A673 (cell line): ENCODE data around the gene CTNNA3. TPM values are rescaled to one million over a fixed set of nuclear protein-coding genes. Genes with fewer than 3 reads are reported as not detected.

Experiments
- BruUV-seq: library from RNA; stranded (reverse); fragments of 400-500 nt; replicated peaks from 2 replicates; lab custom pipeline; 2021; lab: Mats Ljungman, UMichigan
- CTCF ChIA-PET: fragments of 300-600 bp; sonication (Branson Sonifier 250); formaldehyde crosslinking; loops from one replicate; lab custom pipeline; 2022; ENCODE audit warnings: antibody characterized with exemption; lab: Charles Lee
- POLR2A ChIA-PET: fragments of 300-600 bp; sonication (Branson Sonifier 250); formaldehyde crosslinking; loops from one replicate; lab custom pipeline; 2022; ENCODE audit warnings: antibody characterized with exemption; ENCODE audit not compliant: low non-redundant PET; lab: Charles Lee
- DNase-seq: peaks from one replicate; pipeline ENCODE4 v3.0.0-alpha.2; 2015; ENCODE audit warnings: low spot score
- H3K27ac ChIP-seq: fragments of 200-600 bp; sonication (generic); 2 replicates; pipeline ENCODE4 v1.5.1; 2016; ENCODE audit warnings: mixed run types, low read depth, mild to moderate bottlenecking, mixed read lengths, antibody characterized with exemption, low read length; ENCODE audit not compliant: poor library complexity, severe bottlenecking
- H3K27me3 ChIP-seq: fragments of 200-600 bp; sonication (generic); replicated peaks from 2 replicates; pipeline ENCODE4 v1.6.1; 2017; ENCODE audit warnings: mixed run types, low read depth, mild to moderate bottlenecking, mixed read lengths, antibody characterized with exemption, low read length; ENCODE audit not compliant: insufficient read depth, poor library complexity
- H3K36me3 ChIP-seq: fragments of 200-600 bp; sonication (generic); 2 replicates; pipeline ENCODE4 v1.6.1; 2016; ENCODE audit warnings: mixed run types, mild to moderate bottlenecking, mixed read lengths, antibody characterized with exemption, low read length; ENCODE audit not compliant: insufficient read depth, poor library complexity, severe bottlenecking
- H3K4me1 ChIP-seq: fragments of 200-600 bp; sonication (generic); 2 replicates; pipeline ENCODE4 v1.6.1; 2017; ENCODE audit warnings: mixed run types, mild to moderate bottlenecking, mixed read lengths, antibody characterized with exemption, low read length; ENCODE audit not compliant: insufficient read depth, poor library complexity, severe bottlenecking
- H3K4me3 ChIP-seq: fragments of 200-600 bp; sonication (generic); 2 replicates; pipeline ENCODE4 v1.5.1; 2016; ENCODE audit warnings: low read depth, mixed run types, mild to moderate bottlenecking, mixed read lengths, low read length; ENCODE audit not compliant: poor library complexity, severe bottlenecking
- H3K9me3 ChIP-seq: fragments of 200-600 bp; sonication (generic); 2 replicates; pipeline ENCODE4 v1.6.1; 2016; ENCODE audit warnings: mixed run types, low read depth, mild to moderate bottlenecking, mixed read lengths, antibody characterized with exemption, low read length; ENCODE audit not compliant: poor library complexity, severe bottlenecking
- CTCF ChIP-seq: fragments of 300-800, 200-600 bp; sonication (generic); conservative IDR thresholded peaks from 2 replicates; pipeline ENCODE4 v1.5.1; 2017; ENCODE audit warnings: low read depth, mild to moderate bottlenecking, antibody characterized with exemption, low read length, moderate library complexity, mixed read lengths
- EZH2 ChIP-seq: fragments of 200-600 bp; sonication (generic); IDR thresholded peaks from 2 replicates; pipeline ENCODE4 v1.6.1; 2017; ENCODE audit warnings: borderline replicate concordance, low read depth, mild to moderate bottlenecking, mixed read lengths, antibody characterized with exemption, low read length; ENCODE audit not compliant: poor library complexity, severe bottlenecking
- intact Hi-C: fragments of 100-400 bp; cut with micrococcal nuclease; formaldehyde crosslinking; loops from one replicate; pipeline ENCODE4 v1.10.0; 2022; ENCODE audit not compliant: unreplicated experiment
- total RNA-seq: library from RNA; stranded (reverse); gene quantifications from 2 replicates; pipeline ENCODE4 v1.2.3, GENCODE V29; 2021

The CTNNA3 gene
- total RNA-seq, 1 experiment from 2014 or later: not detected

- CTCF ChIA-PET: no interaction called here
- intact Hi-C loops: no loop called here
- H3K4me1 ChIP-seq: no peaks in the 10 kb centered on the region
- peaks cover 3% of the 10 kb centered on the region for H3K9me3 ChIP-seq
- no peak overlapping the region for H3K27ac ChIP-seq
- POLR2A ChIA-PET: no interaction called here
- DNase-seq: no peak
- TF ChIP-seq CTCF (no peak), EZH2 (no peak)
- no TSS peak for BruUV-seq
- no peaks in the 10 kb centered on the region for H3K36me3 ChIP-seq
- H3K4me3 ChIP-seq: no peak overlapping the region
- H3K27me3 ChIP-seq: no peaks in the 10 kb centered on the region
Observed at GRCh38 chr10:66234872-66235271, 1461.1 kb downstream of the CTNNA3 start.

GRCh38 chr10:66228887-66229286 lies 1467.1 kb downstream of the CTNNA3 start:
- H3K36me3 ChIP-seq: no peaks in the 10 kb centered on the region
- no peak for TF ChIP-seq CTCF
- TF ChIP-seq EZH2: no peak
- CTCF ChIA-PET: no interaction called here
- no peak overlapping the region for H3K4me3 ChIP-seq
- BruUV-seq: no TSS peak
- POLR2A ChIA-PET: no interaction called here
- intact Hi-C loops: no loop called here
- H3K27ac ChIP-seq: no peak overlapping the region
- no peaks in the 10 kb centered on the region for H3K4me1 ChIP-seq
- H3K9me3 ChIP-seq: peaks cover 10% of the 10 kb centered on the region
- no peaks in the 10 kb centered on the region for H3K27me3 ChIP-seq
- DNase-seq: no peak

- POLR2A ChIA-PET: no interaction called here
- DNase-seq: no peak
- TF ChIP-seq EZH2 (no peak), CTCF (no peak)
- H3K4me1 ChIP-seq: no peaks in the 10 kb centered on the region
- H3K27ac ChIP-seq: no peak overlapping the region
- no TSS peak for BruUV-seq
- H3K9me3 ChIP-seq: peaks cover 7% of the 10 kb centered on the region
- CTCF ChIA-PET: no interaction called here
- intact Hi-C loops: no loop called here
- no peak overlapping the region for H3K4me3 ChIP-seq
- no peaks in the 10 kb centered on the region for H3K27me3 ChIP-seq
- H3K36me3 ChIP-seq: no peaks in the 10 kb centered on the region
Observed at GRCh38 chr10:66223656-66224055, 1472.3 kb downstream of the CTNNA3 start.
